Testis (tissue), 2 donors: Measurements from ENCODE around the gene CDH20.

Experiments used
- CTCF ChIP-seq, 3 experiments: fragments of 450-650 bp in 2 of 3; fragments of 200-600 bp in 1 of 3; sonication (generic) in 1 of 3; IDR thresholded peaks; one replicate each; pipeline ENCODE4 v1.5.1; 2016 to 2019; ENCODE audit warnings: antibody characterized with exemption in 3 of 3, mild to moderate bottlenecking in 2 of 3, moderate library complexity in 1 of 3
- POLR2A ChIP-seq: fragments of 450-650 bp; IDR thresholded peaks from one replicate; pipeline ENCODE4 v1.6.1; 2017; ENCODE audit warnings: antibody characterized with exemption, mild to moderate bottlenecking, moderate library complexity

GRCh38 chr18:61292280-61293035, 40.8 kb upstream of the CDH20 start:
- TF ChIP-seq CTCF (IDR thresholded peaks at IDR 0.05) (no peak), POLR2A (no peak)
